Measurements from ENCODE around the gene SCN5A.

DNA sequence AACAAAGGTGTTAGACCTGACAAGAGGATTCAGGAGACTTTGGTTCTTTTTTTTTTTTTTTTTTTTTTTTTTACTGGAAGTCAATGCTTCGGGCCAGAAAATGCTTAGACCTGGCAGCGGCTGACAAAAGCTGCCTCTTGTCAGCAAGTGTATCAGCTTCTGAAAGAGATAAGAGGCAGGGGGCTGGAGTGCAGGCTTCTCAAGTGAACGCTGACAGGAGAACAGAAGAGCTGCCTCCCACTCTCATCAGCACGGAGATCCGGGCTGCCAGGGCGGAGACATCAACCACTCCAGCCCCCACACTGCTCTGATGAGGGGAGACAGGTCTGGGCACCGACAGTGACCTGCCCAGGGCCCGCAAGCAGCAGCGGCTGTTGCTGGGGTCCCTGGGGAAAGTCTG, 9.4 kb upstream of the SCN5A start:
- TF ChIP-seq, protein P1, sequence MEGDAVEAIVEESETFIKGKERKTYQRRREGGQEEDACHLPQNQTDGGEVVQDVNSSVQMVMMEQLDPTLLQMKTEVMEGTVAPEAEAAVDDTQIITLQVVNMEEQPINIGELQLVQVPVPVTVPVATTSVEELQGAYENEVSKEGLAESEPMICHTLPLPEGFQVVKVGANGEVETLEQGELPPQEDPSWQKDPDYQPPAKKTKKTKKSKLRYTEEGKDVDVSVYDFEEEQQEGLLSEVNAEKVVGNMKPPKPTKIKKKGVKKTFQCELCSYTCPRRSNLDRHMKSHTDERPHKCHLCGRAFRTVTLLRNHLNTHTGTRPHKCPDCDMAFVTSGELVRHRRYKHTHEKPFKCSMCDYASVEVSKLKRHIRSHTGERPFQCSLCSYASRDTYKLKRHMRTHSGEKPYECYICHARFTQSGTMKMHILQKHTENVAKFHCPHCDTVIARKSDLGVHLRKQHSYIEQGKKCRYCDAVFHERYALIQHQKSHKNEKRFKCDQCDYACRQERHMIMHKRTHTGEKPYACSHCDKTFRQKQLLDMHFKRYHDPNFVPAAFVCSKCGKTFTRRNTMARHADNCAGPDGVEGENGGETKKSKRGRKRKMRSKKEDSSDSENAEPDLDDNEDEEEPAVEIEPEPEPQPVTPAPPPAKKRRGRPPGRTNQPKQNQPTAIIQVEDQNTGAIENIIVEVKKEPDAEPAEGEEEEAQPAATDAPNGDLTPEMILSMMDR (IDR thresholded peaks at IDR 0.05; ENCODE audit: low read length), result no peak
- no peak for TF ChIP-seq EZH2phosphoT487 (IDR thresholded peaks at IDR 0.05; ENCODE audit: low read length)

Data from MM.1S (cell line).